HepG2 (cell line): ENCODE results near the gene CPLX3. TPM values are rescaled to one million over a fixed set of nuclear protein-coding genes. Genes with fewer than 3 reads are reported as not detected.
A peak's percentile ranks its signal among the peaks of the same experiment; 100 is the strongest.

Experiments used
- AFF4 ChIP-seq: sonication (generic); formaldehyde crosslinking; IDR thresholded peaks from 2 replicates; pipeline ENCODE4 v1.4.0; 2020; ENCODE audit warnings: missing genetic modification reagents
- ATF7-NPFF ChIP-seq: sonication (generic); formaldehyde crosslinking; IDR thresholded peaks from 2 replicates; pipeline ENCODE4 v1.8.1; 2023; ENCODE audit warnings: mild to moderate bottlenecking, low read depth, missing genetic modification reagents, moderate library complexity
- CREB1 ChIP-seq, 2 experiments: fragments of 450-650 bp in 1 of 2; IDR thresholded peaks; 2 replicates each; pipeline ENCODE4 v1.6.1; 2016 to 2017; ENCODE audit warnings: control low read depth in 1 of 2, mild to moderate bottlenecking in 1 of 2, missing compliant biosample characterization in 1 of 2, missing genetic modification characterization in 1 of 2
- DNMT1 ChIP-seq: sonication (generic); formaldehyde crosslinking; IDR thresholded peaks from 2 replicates; pipeline ENCODE4 v1.5.1; 2020; ENCODE audit warnings: mild to moderate bottlenecking, missing genetic modification reagents
- DZIP1 ChIP-seq: sonication (generic); formaldehyde crosslinking; IDR thresholded peaks from 2 replicates; pipeline ENCODE4 v1.5.0; 2020; ENCODE audit warnings: mild to moderate bottlenecking, missing genetic modification reagents
- EEA1 ChIP-seq: sonication (generic); formaldehyde crosslinking; IDR thresholded peaks from 2 replicates; pipeline ENCODE4 v1.5.1; 2020; ENCODE audit warnings: mild to moderate bottlenecking, missing genetic modification reagents, borderline replicate concordance
- ETS1 ChIP-seq: sonication (generic); formaldehyde crosslinking; IDR thresholded peaks from 2 replicates; pipeline ENCODE4 v1.4.0; 2020; ENCODE audit warnings: missing genetic modification reagents
- ISL2 ChIP-seq: sonication (generic); formaldehyde crosslinking; IDR thresholded peaks from 2 replicates; pipeline ENCODE4 v1.5.0; 2020; ENCODE audit warnings: missing genetic modification reagents
- KAT8 ChIP-seq: IDR thresholded peaks from 2 replicates; pipeline ENCODE4 v1.6.1; 2016; ENCODE audit warnings: missing genetic modification reagents, missing compliant biosample characterization
- KLF16 ChIP-seq, 2 experiments: sonication (generic) in 1 of 2; formaldehyde crosslinking in 1 of 2; IDR thresholded peaks; 2 replicates each; pipeline versions ENCODE4 v1.6.1 to v1.8.0; 2016 to 2023; ENCODE audit warnings: missing genetic modification reagents in 2 of 2, missing compliant biosample characterization in 1 of 2
- MYNN ChIP-seq: sonication (generic); formaldehyde crosslinking; IDR thresholded peaks from 2 replicates; pipeline ENCODE4 v1.4.0; 2020; ENCODE audit warnings: mild to moderate bottlenecking, low read depth, missing genetic modification reagents
- POGK ChIP-seq: sonication (generic); formaldehyde crosslinking; conservative IDR thresholded peaks from 2 replicates; pipeline ENCODE4 v1.8.0; 2022; ENCODE audit warnings: mild to moderate bottlenecking, moderate library complexity, missing genetic modification reagents
- SKI ChIP-seq: fragments of 450-650 bp; IDR thresholded peaks from one replicate; pipeline ENCODE4 v1.6.1; 2018; ENCODE audit warnings: mild to moderate bottlenecking; ENCODE audit not compliant: partially characterized antibody
- SMC3 ChIP-seq: IDR thresholded peaks from 2 replicates; pipeline ENCODE4 v1.6.1; 2011; ENCODE audit warnings: low read length, improper control_type of control experiment
- TEAD2 ChIP-seq: sonication (generic); formaldehyde crosslinking; IDR thresholded peaks from 2 replicates; pipeline ENCODE4 v1.9.0; 2021; ENCODE audit warnings: missing genetic modification reagents
- ZFP82 ChIP-seq: sonication (generic); formaldehyde crosslinking; IDR thresholded peaks from 2 replicates; pipeline ENCODE4 v1.5.1; 2020; ENCODE audit warnings: mild to moderate bottlenecking, missing genetic modification reagents, borderline replicate concordance
- ZNF337 ChIP-seq: sonication (generic); formaldehyde crosslinking; IDR thresholded peaks from 2 replicates; pipeline ENCODE4 v1.5.1; 2020; ENCODE audit warnings: missing genetic modification reagents, low read depth, mild to moderate bottlenecking, borderline replicate concordance
- ZNF44 ChIP-seq: sonication (generic); formaldehyde crosslinking; IDR thresholded peaks from 2 replicates; pipeline ENCODE4 v1.5.1; 2020; ENCODE audit warnings: mild to moderate bottlenecking, missing genetic modification reagents
- polyA plus RNA-seq, 8 experiments: library from polyadenylated mRNA; depleted of rRNA in 3 of 8; stranded (reverse) in 7 of 8; unstranded in 1 of 8; fragments of >200 nt; fragmentation: Illumina TruSeq in 4 of 8; extraction: Trizol in 4 of 8; gene quantifications; 2 replicates each; pipeline versions ENCODE4 v1.2.1 to v1.2.3, GENCODE V29; 2011 to 2016; ENCODE audit warnings: low read depth in 4 of 8, missing spikeins in 1 of 8, mixed read lengths in 1 of 8; ENCODE audit not compliant: insufficient read depth in 1 of 8
- total RNA-seq, 5 experiments: library from RNA; depleted of rRNA; stranded (reverse); fragments of >200 nt; fragmentation: Illumina TruSeq; extraction: Trizol; gene quantifications; 2 replicates each; pipeline ENCODE4 v1.2.3, GENCODE V29; 2016; ENCODE audit warnings: low read depth in 1 of 5

CPLX3 gene
- total and polyA plus RNA-seq, 2 of the 13 experiments (the other 11 are each of a cell fraction or from before 2014, with no cell fraction given), result not detected

- TF ChIP-seq CREB1 (IDR thresholded peaks at IDR 0.05) (no peak), CREB1 (CRISPR knock-in tag; IDR thresholded peaks at IDR 0.05) (no peak), SKI (peak; percentile 52), ZNF337 (CRISPR knock-in tag) (no peak), ZFP82 (no peak), DNMT1 (CRISPR knock-in tag) (no peak), DZIP1 (CRISPR knock-in tag) (no peak; the same call in 1 of the 2 replicates), EEA1 (CRISPR knock-in tag) (no peak), AFF4 (no peak), ETS1 (CRISPR knock-in tag) (no peak), KAT8 (CRISPR knock-in tag) (no peak), SMC3 (no peak), MYNN (CRISPR knock-in tag) (no peak), TEAD2 (CRISPR knock-in tag) (no peak), ZNF44 (CRISPR knock-in tag) (no peak), ATF7-NPFF (CRISPR knock-in tag) (no peak), POGK (CRISPR knock-in tag) (0 out of 2 replicates have a peak, but pooled peaks have one; percentile 74), ISL2 (CRISPR knock-in tag) (0 out of 2 replicates have a peak, but pooled peaks have one; percentile 32), KLF16 (CRISPR knock-in tag; IDR thresholded peaks at IDR 0.05) (0 out of 4 replicates have a peak, but pooled peaks of 1 of the 2 experiments have one; percentile 38)
Measured at GRCh38 chr15:74842581-74843444, 16.4 kb downstream of the CPLX3 start, which contains the start of gene ULK3 (continued).
